Colonic mucosa (tissue), 4 donors: Measurements from ENCODE around the gene TBC1D22A. TPM values are rescaled to one million over a fixed set of nuclear protein-coding genes. Genes with fewer than 3 reads are reported as not detected.
"Not testable (repeated sequence)": the region's sequence is repeated elsewhere in the genome, so short reads cannot be mapped to it uniquely, and the experiment has no call there.

Experiments
- DNase-seq: peaks from one replicate; pipeline ENCODE4 v3.0.0-alpha.2; 2020
- H3K27ac ChIP-seq: fragments of 200-600 bp; one replicate; pipeline ENCODE4 v1.8.0; 2021
- H3K27me3 ChIP-seq: fragments of 200-600 bp; one replicate; pipeline ENCODE4 v1.8.0; 2021
- H3K36me3 ChIP-seq: fragments of 200-600 bp; one replicate; pipeline ENCODE4 v1.8.0; 2021
- H3K4me1 ChIP-seq: fragments of 200-600 bp; one replicate; pipeline ENCODE4 v1.8.0; 2021; ENCODE audit warnings: mild to moderate bottlenecking
- H3K4me3 ChIP-seq: fragments of 200-600 bp; one replicate; pipeline ENCODE4 v1.8.0; 2021
- H3K9ac ChIP-seq, 2 donors: one replicate each; pipeline ENCODE4 v1.7.0; 2013; ENCODE audit warnings: control low read depth in 2 of 2, low read depth in 2 of 2, low read length in 2 of 2
- H3K9me3 ChIP-seq: fragments of 200-600 bp; one replicate; pipeline ENCODE4 v1.8.0; 2021
- CTCF ChIP-seq: fragments of 200-600 bp; IDR thresholded peaks from one replicate; pipeline ENCODE4 v1.8.0; 2022; ENCODE audit warnings: antibody characterized with exemption, mild to moderate bottlenecking
- intact Hi-C: fragments of 100-400 bp; cut with DNase I; formaldehyde crosslinking; loops from one replicate; pipeline ENCODE4 v1.14.1; 2022
- total RNA-seq, 2 donors: library from RNA; stranded (reverse); fragmentation: NEBNext Ultra II Directional in 1 of 2; extraction: Animal tissue kit (Norgen Biotek cat#: 25700) in 1 of 2; gene quantifications; one replicate each; pipeline ENCODE4 v1.2.1, GENCODE V29; 2021
- donor health status: healthy.
- donor health status: DM: no; HTN: no; CAD: no.
- donor health status: DM: no; HTN: no; CAD: no.

Gene TBC1D22A
- total RNA-seq, 2 donors from 2014 or later, result 34.2 to 36.4 TPM

- TF ChIP-seq CTCF, result no peak
- Histone ChIP-seq H3K27me3 (no peaks in the 10 kb centered on the region), H3K4me3 (no peak overlapping the region), H3K4me1 (no peaks in the 10 kb centered on the region), H3K36me3 (no peaks in the 10 kb centered on the region), H3K9ac (no peak overlapping the region), H3K9me3 (no peaks in the 10 kb centered on the region), H3K27ac (no peak overlapping the region)
- intact Hi-C loops, result no loop called here
- no peak for DNase-seq
Observed at GRCh38 chr22:47116426-47117341, 354.2 kb downstream of the TBC1D22A start.

GRCh38 chr22:47117442-47117841, 355.0 kb downstream of the TBC1D22A start:
- DNase-seq, H3K9ac ChIP-seq, H3K27me3 ChIP-seq, H3K36me3 ChIP-seq, H3K4me3 ChIP-seq, intact Hi-C loops, H3K4me1 ChIP-seq, H3K27ac ChIP-seq, H3K9me3 ChIP-seq: not testable (repeated sequence)

GRCh38 chr22:47119181-47119580, 356.7 kb downstream of the TBC1D22A start:
- Histone ChIP-seq H3K9me3 (no peaks in the 10 kb centered on the region), H3K27me3 (no peaks in the 10 kb centered on the region), H3K4me3 (no peak overlapping the region), H3K36me3 (no peaks in the 10 kb centered on the region), H3K9ac (no peak overlapping the region), H3K27ac (no peak overlapping the region), H3K4me1 (no peaks in the 10 kb centered on the region)
- intact Hi-C loops, result no loop called here
- TF ChIP-seq CTCF, result no peak
- no peak for DNase-seq

GRCh38 chr22:47120399-47120798, 357.9 kb downstream of the TBC1D22A start:
- Histone ChIP-seq H3K4me1 (no peaks in the 10 kb centered on the region), H3K36me3 (no peaks in the 10 kb centered on the region), H3K4me3 (no peak overlapping the region), H3K27ac (no peak overlapping the region), H3K9ac (no peak overlapping the region), H3K27me3 (no peaks in the 10 kb centered on the region), H3K9me3 (no peaks in the 10 kb centered on the region)
- TF ChIP-seq CTCF, result no peak
- intact Hi-C loops, result no loop called here
- DNase-seq, result no peak

GRCh38 chr22:47121791-47122190, 359.3 kb downstream of the TBC1D22A start:
- H3K27me3 ChIP-seq, result no peaks in the 10 kb centered on the region
- no peak overlapping the region for H3K27ac ChIP-seq
- no peak for TF ChIP-seq CTCF
- intact Hi-C loops, result no loop called here
- no peaks in the 10 kb centered on the region for H3K9me3 ChIP-seq
- H3K4me3 ChIP-seq, result no peak overlapping the region
- no peak overlapping the region for H3K9ac ChIP-seq
- no peaks in the 10 kb centered on the region for H3K4me1 ChIP-seq
- H3K36me3 ChIP-seq, result no peaks in the 10 kb centered on the region
- no peak for DNase-seq

GRCh38 chr22:47122441-47123000, 360.1 kb downstream of the TBC1D22A start:
- intact Hi-C loops, result no loop called here
- H3K4me3 ChIP-seq, result no peak overlapping the region
- H3K27ac ChIP-seq, result no peak overlapping the region
- no peak for TF ChIP-seq CTCF
- H3K9me3 ChIP-seq, result no peaks in the 10 kb centered on the region
- H3K27me3 ChIP-seq, result no peaks in the 10 kb centered on the region
- no peaks in the 10 kb centered on the region for H3K4me1 ChIP-seq
- no peaks in the 10 kb centered on the region for H3K36me3 ChIP-seq
- no peak for DNase-seq
- no peak overlapping the region for H3K9ac ChIP-seq
